Measurements from ENCODE around the gene PIK3R6.

GRCh38 chr17:8898126-8898525, 30.7 kb upstream of the PIK3R6 start:
- TF ChIP-seq REST (IDR thresholded peaks at IDR 0.05; ENCODE audit: borderline replicate concordance in 1 of 2, low read depth in 1 of 2, low read length in 2 of 2) (no peak), ZNF382 (CRISPR knock-in tag; IDR thresholded peaks at IDR 0.05; ENCODE audit: borderline replicate concordance) (no peak), SP2 (CRISPR knock-in tag; IDR thresholded peaks at IDR 0.05) (no peak), RCOR2 (CRISPR knock-in tag; IDR thresholded peaks at IDR 0.05) (no peak), DNMT1 (CRISPR knock-in tag; IDR thresholded peaks at IDR 0.05) (no peak), JUN (CRISPR knock-in tag; IDR thresholded peaks at IDR 0.05) (no peak), FOXP4 (CRISPR knock-in tag; IDR thresholded peaks at IDR 0.05) (no peak), RAD21 (CRISPR knock-in tag; IDR thresholded peaks at IDR 0.05) (no peak), SMC3 (IDR thresholded peaks at IDR 0.05; ENCODE audit: low read length) (no peak), POLR2A (IDR thresholded peaks at IDR 0.05; ENCODE audit: insufficient read depth in 1 of 2, low read depth in 2 of 2, low read length in 2 of 2) (no peak), RNF2 (conservative IDR thresholded peaks at IDR 0.05; ENCODE audit: low read depth) (no peak)

Measured in HepG2 (cell line).